Ecto neural progenitor cell (in vitro differentiated cells): ENCODE measurements around the gene KCNQ1.
A peak's percentile ranks its signal among the peaks of the same experiment; 100 is the strongest.

Experiments
- DNase-seq: peaks from one replicate; pipeline ENCODE4 v3.0.0-alpha.2; 2018; ENCODE audit warnings: low spot score

Gene KCNQ1

GRCh38 chr11:2862395-2863275 lies 417.8 kb downstream of the KCNQ1 start:
- no peak for DNase-seq

- no peak for DNase-seq
Measured at GRCh38 chr11:2863276-2863618, 418.4 kb downstream of the KCNQ1 start.

GRCh38 chr11:2864901-2865300 lies 420.1 kb downstream of the KCNQ1 start:
- DNase-seq: no peak

- DNase-seq: no peak
Measured at GRCh38 chr11:2865922-2866577, 421.2 kb downstream of the KCNQ1 start.

- DNase-seq: no peak
Measured at GRCh38 chr11:2867142-2867541, 422.3 kb downstream of the KCNQ1 start.

GRCh38 chr11:2867722-2868505 lies 423.1 kb downstream of the KCNQ1 start:
- no peak for DNase-seq

GRCh38 chr11:2868506-2869133 lies 423.8 kb downstream of the KCNQ1 start:
- DNase-seq: no peak

- no peak for DNase-seq
Measured at GRCh38 chr11:2869134-2869526, 424.3 kb downstream of the KCNQ1 start.

GRCh38 chr11:2869561-2870427 lies 425.0 kb downstream of the KCNQ1 start:
- no peak for DNase-seq

- no peak for DNase-seq
Measured at GRCh38 chr11:2870460-2870859, 425.7 kb downstream of the KCNQ1 start.

- no peak for DNase-seq
Measured at GRCh38 chr11:2870969-2871680, 426.3 kb downstream of the KCNQ1 start.

- DNase-seq: no peak
Measured at GRCh38 chr11:2874963-2875362, 430.2 kb downstream of the KCNQ1 start.

- DNase-seq: no peak
Measured at GRCh38 chr11:2877474-2877873, 432.7 kb downstream of the KCNQ1 start.

- no peak for DNase-seq
Measured at GRCh38 chr11:2878782-2879181, 434.0 kb downstream of the KCNQ1 start.

GRCh38 chr11:2880646-2881045 lies 435.8 kb downstream of the KCNQ1 start:
- no peak for DNase-seq

GRCh38 chr11:2881076-2881980 lies 436.5 kb downstream of the KCNQ1 start:
- DNase-seq: no peak

- DNase-seq: no peak
Measured at GRCh38 chr11:2881981-2882375, 437.2 kb downstream of the KCNQ1 start.

GRCh38 chr11:2882396-2883110 lies 437.7 kb downstream of the KCNQ1 start:
- peak; percentile 60 for DNase-seq

- DNase-seq: no peak
Measured at GRCh38 chr11:2883640-2883978, 438.8 kb downstream of the KCNQ1 start.
